ENCODE results near the gene SLC35A4.
"Not testable (repeated sequence)": the region's sequence is repeated elsewhere in the genome, so short reads cannot be mapped to it uniquely, and the experiment has no call there.

SLC35A4 gene

DNA sequence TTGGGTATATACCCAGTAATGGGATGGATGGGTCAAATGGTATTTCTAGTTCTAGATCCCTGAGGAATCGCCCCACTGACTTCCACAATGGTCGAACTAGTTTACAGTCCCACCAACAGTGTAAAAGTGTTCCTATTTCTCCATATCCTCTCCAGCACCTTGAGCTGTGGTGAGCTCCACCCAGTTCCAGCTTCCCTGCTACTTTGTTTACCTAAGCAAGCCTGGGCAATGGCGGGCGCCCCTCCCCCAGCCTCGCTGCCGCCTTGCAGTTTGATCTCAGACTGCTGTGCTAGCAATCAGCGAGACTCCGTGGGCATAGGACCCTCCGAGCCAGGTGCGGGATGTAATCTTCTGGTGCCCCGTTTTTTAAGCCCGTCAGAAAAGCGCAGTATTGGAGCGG, 28.4 kb downstream of the SLC35A4 start:
- not testable (repeated sequence) for DNase-seq

DNA sequence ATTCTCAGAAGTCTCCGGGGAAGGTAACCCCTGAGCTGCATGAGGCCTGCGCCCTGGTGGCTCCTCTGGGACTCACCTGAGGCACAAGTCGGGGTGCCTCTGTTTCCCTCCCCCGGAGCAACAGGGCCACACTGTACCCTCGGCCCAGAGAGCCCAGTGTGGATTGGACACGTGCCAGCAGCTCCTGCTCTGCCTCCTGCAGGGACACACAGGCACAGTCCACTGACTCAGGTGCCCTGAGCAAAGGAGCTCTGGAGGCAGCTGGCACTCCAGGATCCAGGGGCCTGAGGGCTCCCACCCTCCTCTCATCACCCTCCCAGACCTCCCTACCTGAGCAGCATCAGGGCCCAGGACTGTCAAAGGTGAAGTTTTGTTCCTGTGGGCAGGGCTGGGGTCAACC, 29.5 kb downstream of the SLC35A4 start:
- DNase-seq, result no peak

DNA sequence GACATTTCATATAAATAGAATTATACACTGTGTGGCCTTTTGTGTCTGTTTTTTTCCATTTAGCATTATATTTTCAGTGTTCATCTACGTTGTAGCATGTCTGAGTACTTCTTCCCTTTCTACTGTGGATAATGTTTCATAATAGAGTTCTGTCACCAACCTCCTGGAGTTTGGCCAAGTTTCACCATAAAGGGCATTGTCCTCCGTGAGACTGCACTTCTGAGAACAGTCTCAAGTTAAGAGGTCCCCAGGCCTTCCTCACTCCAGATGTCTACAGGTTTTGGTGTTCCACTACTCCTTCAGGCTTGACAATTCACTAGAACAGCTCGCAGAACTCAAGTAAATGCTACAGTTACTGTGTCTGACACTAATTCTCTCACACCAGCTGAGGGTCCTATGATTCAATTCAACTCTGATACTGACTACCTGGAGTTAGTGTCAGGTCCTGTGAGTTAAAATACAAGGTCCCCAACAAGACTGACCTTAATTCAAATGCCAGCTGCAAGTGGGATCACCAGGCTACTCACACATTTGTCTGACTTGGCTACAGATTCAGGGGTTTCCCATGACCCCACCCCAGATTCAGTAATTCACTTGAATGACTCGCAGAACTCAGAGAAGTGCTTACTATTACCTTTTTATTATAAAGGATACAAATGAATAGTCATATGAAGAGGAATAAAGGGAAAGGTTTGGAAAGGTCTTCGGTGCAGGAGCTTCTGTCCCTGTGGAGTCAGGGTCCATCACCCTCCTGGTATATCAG, 31.1 kb downstream of the SLC35A4 start:
- DNase-seq, result no peak

DNA sequence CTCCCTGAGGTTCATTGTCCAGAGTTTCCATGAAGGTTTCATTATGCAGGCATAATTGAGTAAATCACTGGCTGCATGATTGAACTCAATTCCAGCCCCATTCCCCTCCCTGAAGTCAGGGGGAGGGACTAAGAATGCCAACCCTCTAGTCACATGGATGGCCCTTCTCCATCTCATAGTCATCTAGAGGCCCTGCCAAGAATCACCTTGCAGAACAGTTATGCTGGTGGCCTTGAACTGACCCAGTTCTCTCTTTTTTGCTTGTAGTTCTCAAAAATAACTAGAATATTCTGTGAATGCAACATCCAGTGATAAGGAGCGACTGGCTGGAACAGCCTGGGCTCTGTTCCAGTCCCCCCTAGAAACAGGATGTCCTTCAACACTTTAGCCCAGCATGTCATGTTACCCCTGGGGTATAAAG, 31.7 kb downstream of the SLC35A4 start:
- no peak for DNase-seq

DNA sequence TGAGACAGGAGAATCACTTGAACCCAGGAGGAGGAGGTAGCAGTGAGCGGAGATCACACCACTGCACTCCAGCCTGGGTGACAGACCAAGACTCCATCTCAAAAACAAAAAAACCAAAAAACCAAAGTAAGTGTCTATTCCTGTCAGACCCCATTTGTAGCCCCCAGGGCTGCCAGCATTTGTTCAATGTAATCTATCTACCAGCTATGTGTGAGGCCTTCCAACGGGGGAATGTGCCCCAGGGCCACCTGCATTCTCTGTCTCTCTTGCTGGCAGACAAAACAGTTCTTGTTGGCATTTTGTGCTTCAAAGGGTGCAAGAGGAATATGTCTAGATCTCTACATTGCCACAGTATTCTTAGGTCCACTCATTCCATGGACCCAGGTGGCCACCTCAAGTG, 34.2 kb downstream of the SLC35A4 start:
- no peak for DNase-seq

DNA sequence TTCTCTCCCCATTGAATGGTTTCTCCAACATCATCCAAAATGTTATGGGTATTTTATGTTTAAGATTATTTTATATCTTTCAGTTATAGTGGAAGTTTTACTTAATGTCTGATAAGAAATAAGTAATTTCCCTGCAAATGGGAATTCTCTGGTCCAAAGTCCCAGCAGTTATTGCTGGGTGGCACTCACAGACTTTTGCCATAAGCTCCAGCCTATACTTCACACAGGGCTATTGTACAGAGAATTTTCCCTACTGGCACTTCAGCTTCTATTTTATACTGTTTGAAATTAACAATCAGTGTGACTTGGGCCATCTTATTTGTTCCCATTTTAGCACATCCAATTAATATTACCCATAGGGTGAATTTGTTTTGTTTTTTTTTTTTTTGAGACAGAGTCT, 35.5 kb downstream of the SLC35A4 start:
- DNase-seq, result no peak

DNA sequence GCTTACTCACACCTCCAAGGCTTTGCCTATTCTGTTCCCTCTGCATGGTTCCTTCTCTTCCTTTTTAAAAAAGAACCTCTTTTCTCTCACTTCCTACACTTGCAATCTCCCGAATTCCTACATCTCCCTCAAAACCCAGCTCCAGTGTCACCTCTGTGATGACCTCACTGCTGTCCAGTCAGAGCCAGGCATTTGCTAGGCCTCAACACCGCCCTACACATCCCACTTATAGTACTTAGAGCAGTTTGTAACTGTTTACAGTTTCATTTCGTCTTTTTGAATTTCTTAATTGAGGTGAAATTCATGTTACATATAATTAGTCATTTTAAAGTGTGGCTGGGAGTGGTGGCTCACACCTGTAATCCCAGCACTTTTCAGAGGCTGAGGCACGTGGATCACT, 37.5 kb downstream of the SLC35A4 start:
- DNase-seq, result no peak

DNA sequence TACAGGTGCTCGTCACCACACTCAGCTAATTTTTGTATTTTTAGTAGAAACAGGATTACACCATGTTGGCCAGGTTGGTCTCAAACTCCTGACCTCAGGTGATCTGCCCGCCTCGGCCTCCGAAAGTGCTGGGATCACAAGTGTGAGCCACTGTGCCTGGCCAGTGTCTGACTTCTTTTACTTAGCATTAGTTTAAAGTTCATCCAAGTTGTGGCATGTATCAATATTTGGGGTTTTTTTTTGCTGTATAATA, 38.7 kb downstream of the SLC35A4 start:
- DNase-seq, result not testable (repeated sequence)

DNA sequence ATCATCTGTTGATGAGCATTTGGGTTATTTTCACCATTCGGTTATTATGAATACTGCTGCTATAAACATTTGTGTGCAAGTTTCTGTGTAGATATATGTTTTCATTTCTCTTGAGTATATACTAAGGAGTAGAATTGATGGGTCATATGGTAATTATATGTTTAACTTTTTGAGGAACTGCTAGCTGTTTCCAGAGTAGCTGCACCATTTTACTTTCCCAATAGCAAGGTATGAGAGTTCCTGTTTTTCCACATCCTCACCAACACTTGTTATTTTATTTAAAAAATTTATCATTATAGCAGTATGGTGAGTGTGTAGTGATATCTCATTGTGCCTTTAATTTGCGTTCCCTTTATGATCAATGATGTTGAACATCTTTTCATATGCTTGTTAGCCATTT, 39.1 kb downstream of the SLC35A4 start:
- no peak for DNase-seq

DNA sequence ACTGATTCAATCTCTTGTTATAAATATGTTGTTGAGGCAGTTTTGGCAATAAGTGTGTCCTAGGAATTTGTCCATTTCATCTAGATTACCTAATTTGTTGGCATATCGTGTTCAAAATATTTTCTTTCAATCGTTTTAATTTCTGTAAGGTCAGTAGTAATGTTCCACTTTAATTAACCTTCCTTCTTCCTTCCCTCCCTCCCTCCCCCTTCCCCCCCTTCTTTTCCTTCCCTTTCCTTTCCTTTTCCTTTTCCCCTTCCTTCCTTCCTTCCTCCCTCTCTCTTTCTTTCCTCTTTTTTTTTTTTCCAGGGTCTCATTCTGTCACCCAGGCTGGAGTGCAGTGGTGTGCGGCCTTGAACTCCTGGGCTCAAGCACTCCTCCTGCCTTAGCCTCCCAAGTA, 41.3 kb downstream of the SLC35A4 start:
- DNase-seq, result no peak

DNA sequence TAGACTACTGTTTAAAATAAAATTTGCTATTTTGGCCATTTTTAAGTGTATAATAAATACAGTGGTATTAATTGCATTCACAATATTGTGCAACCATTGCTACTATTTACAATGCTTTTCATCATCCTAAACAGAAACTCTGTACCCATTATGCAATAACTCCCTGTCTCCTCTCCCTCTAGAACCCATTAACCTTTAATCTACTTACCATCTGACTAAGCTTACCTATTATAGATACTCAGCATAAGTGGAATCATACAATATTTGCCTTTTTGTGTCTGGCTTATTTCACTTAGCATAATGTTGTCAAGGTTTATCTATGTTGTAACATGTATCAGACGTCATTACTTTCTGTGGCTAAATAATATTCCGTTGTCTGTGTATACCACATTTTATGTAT, 42.4 kb downstream of the SLC35A4 start:
- DNase-seq, result no peak

DNA sequence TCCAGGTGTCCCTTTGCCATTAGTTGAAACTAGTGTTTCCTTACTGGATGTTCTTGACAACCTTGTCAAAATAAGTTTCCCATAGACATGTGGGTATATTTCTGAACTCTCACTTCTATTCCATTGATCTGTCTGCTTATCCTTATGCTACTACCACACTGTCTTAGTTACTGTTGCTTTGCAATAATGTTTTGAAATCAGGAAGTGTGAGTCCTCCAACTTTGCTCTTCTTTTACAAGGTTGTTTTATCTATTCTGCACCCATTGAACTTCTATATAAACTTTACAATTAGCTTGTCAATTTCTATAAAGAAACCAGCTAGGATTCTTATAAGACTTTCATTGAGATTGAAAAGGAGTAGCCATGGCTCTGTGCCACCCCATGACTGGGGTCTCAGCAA, 44.1 kb downstream of the SLC35A4 start:
- DNase-seq, result no peak

DNA sequence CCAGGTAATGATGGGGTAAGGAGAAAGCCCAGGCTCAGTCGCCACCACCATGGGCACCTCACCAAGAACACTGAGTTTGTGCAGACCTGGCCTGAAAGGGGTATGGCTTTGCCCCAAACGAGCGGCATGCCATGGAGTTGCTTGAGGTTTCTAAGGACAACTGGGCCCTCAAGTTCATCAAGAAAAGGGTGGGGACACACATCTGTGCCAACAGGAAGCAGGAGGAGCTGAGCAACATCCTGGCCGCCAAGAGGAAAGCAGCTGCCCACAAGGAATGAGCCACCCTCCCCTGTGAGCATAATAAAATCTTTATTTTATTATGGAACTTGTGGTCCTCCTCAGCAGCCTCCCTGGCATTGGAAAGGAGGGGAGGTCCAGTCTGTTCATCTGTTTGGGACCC, 44.5 kb downstream of the SLC35A4 start:
- no peak for DNase-seq

DNA sequence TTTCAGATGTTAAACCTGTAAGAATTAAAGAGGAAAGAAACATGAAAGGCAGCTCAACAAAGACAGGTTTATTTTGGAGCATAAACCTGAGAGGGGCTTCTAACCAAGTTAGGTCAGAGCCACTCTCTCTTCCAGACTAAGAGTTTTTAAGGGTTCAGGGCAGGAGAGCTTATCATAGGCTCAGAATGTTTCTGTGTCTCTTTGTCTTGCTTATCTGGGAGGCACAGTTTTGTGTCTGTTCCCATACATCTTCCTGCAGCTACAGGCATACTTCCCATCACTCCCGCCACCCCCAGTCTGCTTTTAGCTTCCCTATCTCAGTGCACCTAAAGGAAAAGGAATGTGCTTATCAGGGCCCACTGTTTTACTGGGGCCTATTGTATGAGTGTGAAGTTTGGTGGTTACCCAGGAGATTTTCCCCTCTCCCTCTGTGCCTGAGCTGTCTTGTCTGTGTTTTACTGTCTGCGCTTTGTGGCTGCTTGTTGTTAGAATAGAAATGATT, 46.4 kb downstream of the SLC35A4 start:
- DNase-seq, result no peak
